PC-3 (cell line): Measurements from ENCODE around the gene FBLN1. TPM values are rescaled to one million over a fixed set of nuclear protein-coding genes. Genes with fewer than 3 reads are reported as not detected.

Source experiments
- ATAC-seq: fragments of 200-7000 bp; cut with Tn5 transposase; 2 replicates; pipeline ENCODE4 v1.9.1; 2020; ENCODE audit warnings: mild to moderate bottlenecking, moderate library complexity
- BruUV-seq: library from RNA; stranded (reverse); fragments of 400-500 nt; replicated peaks from 2 replicates; lab custom pipeline; 2021; lab: Mats Ljungman, UMichigan
- CTCF ChIA-PET: fragments of 300-600 bp; sonication (Branson Sonifier 250); formaldehyde crosslinking; loops from one replicate; lab custom pipeline; 2022; ENCODE audit warnings: antibody characterized with exemption; lab: Charles Lee
- POLR2A ChIA-PET: fragments of 300-600 bp; sonication (Branson Sonifier 250); formaldehyde crosslinking; loops from one replicate; lab custom pipeline; 2022; ENCODE audit warnings: antibody characterized with exemption; ENCODE audit not compliant: unreplicated experiment; lab: Charles Lee
- DNase-seq: peaks from one replicate; pipeline ENCODE4 v3.0.0-alpha.2; 2015
- H2AFZ ChIP-seq: fragments of 300-600 bp; sonication (generic); 2 replicates; pipeline ENCODE4 v1.6.0; 2016; ENCODE audit warnings: antibody characterized with exemption, low read length
- H3F3A ChIP-seq: fragments of 300-600 bp; sonication (generic); one replicate; pipeline ENCODE4 v1.6.0; 2017; ENCODE audit warnings: antibody characterized with exemption, low read length, control low read depth, mild to moderate bottlenecking; ENCODE audit not compliant: unreplicated experiment
- H3K27ac ChIP-seq: fragments of 300-600 bp; sonication (generic); 2 replicates; pipeline ENCODE4 v1.5.1; 2016; ENCODE audit warnings: mild to moderate bottlenecking, low read length
- H3K27me3 ChIP-seq: fragments of 300-600 bp; sonication (generic); 2 replicates; pipeline ENCODE4 v1.6.1; 2016; ENCODE audit warnings: low read length, mixed read lengths
- H3K36me3 ChIP-seq: fragments of 300-600 bp; sonication (generic); 2 replicates; pipeline ENCODE4 v1.6.1; 2016; ENCODE audit warnings: low read depth, mixed run types, low read length, mixed read lengths
- H3K4me1 ChIP-seq: fragments of 300-600 bp; sonication (generic); 2 replicates; pipeline ENCODE4 v1.5.1; 2016; ENCODE audit warnings: low read length; ENCODE audit not compliant: insufficient read depth
- H3K4me2 ChIP-seq: fragments of 300-600 bp; sonication (generic); 2 replicates; pipeline ENCODE4 v1.6.0; 2016; ENCODE audit warnings: low read length
- H3K4me3 ChIP-seq: fragments of 300-600 bp; sonication (generic); 2 replicates; pipeline ENCODE4 v1.5.1; 2016; ENCODE audit warnings: mild to moderate bottlenecking, low read length, mixed read lengths
- H3K79me2 ChIP-seq: fragments of 300-600 bp; sonication (generic); 2 replicates; pipeline ENCODE4 v1.6.1; 2017; ENCODE audit warnings: low read length, mixed read lengths
- H3K9ac ChIP-seq: fragments of 300-600 bp; sonication (generic); 2 replicates; pipeline ENCODE4 v1.6.0; 2016; ENCODE audit warnings: mild to moderate bottlenecking, low read length
- H3K9me2 ChIP-seq: fragments of 300-600 bp; sonication (generic); replicated peaks from 2 replicates; pipeline ENCODE4 v1.6.1; 2016; ENCODE audit warnings: mixed run types, low read length, mixed read lengths
- H3K9me3 ChIP-seq: fragments of 300-600 bp; sonication (generic); 2 replicates; pipeline ENCODE4 v1.6.1; 2016; ENCODE audit warnings: low read length, mixed read lengths
- H4K20me1 ChIP-seq: fragments of 300-600 bp; sonication (generic); 2 replicates; pipeline ENCODE4 v1.6.1; 2016; ENCODE audit warnings: low read length, mixed read lengths
- CTCF ChIP-seq: fragments of 300-600 bp; sonication (generic); conservative IDR thresholded peaks from 2 replicates; pipeline ENCODE4 v1.5.1; 2017; ENCODE audit warnings: antibody characterized with exemption, low read depth, mild to moderate bottlenecking, low read length
- EZH2 ChIP-seq: fragments of 300-600 bp; sonication (generic); IDR thresholded peaks from one replicate; pipeline ENCODE4 v1.6.1; 2017; ENCODE audit warnings: antibody characterized with exemption, mild to moderate bottlenecking, low read length; ENCODE audit not compliant: unreplicated experiment
- EZH2phosphoT487 ChIP-seq: fragments of 300-600 bp; sonication (generic); IDR thresholded peaks from 2 replicates; pipeline ENCODE4 v1.6.1; 2018; ENCODE audit warnings: mild to moderate bottlenecking, antibody characterized with exemption, low read length, borderline replicate concordance
- intact Hi-C: fragments of 100-400 bp; cut with micrococcal nuclease; formaldehyde crosslinking; loops from 2 replicates; pipeline ENCODE4 v1.9.0; 2023
- total RNA-seq: library from RNA; depleted of rRNA; stranded (reverse); fragments of >200 nt; gene quantifications from 2 replicates; pipeline ENCODE4 v1.2.3, GENCODE V29; 2014

The FBLN1 gene
- total RNA-seq, 1 experiment from 2014 or later = 13.4 TPM

GRCh38 chr22:45579806-45580725 is 77.4 kb downstream of the FBLN1 start:
- CTCF ChIA-PET = no interaction called here
- H3K79me2 ChIP-seq = no peaks in the 10 kb centered on the region
- POLR2A ChIA-PET = no interaction called here
- intact Hi-C loops = loop anchor here (2.0 kb wide), 1 partner anchor 59 kb away; no protein-coding TSS in a partner anchor
- DNase-seq (no peak), ATAC-seq (no peak)
- no peak overlapping the region for H3K27ac ChIP-seq
- TF ChIP-seq EZH2 = no peak
- no peak for TF ChIP-seq CTCF
- no peak for TF ChIP-seq EZH2phosphoT487
- no peak overlapping the region for H3K9ac ChIP-seq
- H3K9me3 ChIP-seq = no peaks in the 10 kb centered on the region
- H4K20me1 ChIP-seq = no peaks in the 10 kb centered on the region
- no peaks in the 10 kb centered on the region for H3K4me1 ChIP-seq
- no peak overlapping the region for H3K4me2 ChIP-seq
- no peaks in the 10 kb centered on the region for H3K27me3 ChIP-seq
- no peaks in the 10 kb centered on the region for H3K36me3 ChIP-seq
- H3K4me3 ChIP-seq = no peak overlapping the region
- no peak overlapping the region for H2AFZ ChIP-seq
- H3K9me2 ChIP-seq = no peaks in the 10 kb centered on the region
- BruUV-seq = no TSS peak
- no peaks in the 10 kb centered on the region for H3F3A ChIP-seq

GRCh38 chr22:45580726-45581381 is 78.2 kb downstream of the FBLN1 start:
- Histone ChIP-seq H3K79me2 (no peaks in the 10 kb centered on the region), H4K20me1 (no peaks in the 10 kb centered on the region), H3F3A (no peaks in the 10 kb centered on the region), H3K4me3 (no peak overlapping the region), H3K9ac (no peak overlapping the region), H3K27ac (no peak overlapping the region), H2AFZ (no peak overlapping the region), H3K27me3 (no peaks in the 10 kb centered on the region), H3K36me3 (no peaks in the 10 kb centered on the region), H3K9me2 (no peaks in the 10 kb centered on the region), H3K4me1 (no peaks in the 10 kb centered on the region), H3K4me2 (no peak overlapping the region), H3K9me3 (no peaks in the 10 kb centered on the region)
- intact Hi-C loops = no loop called here
- TF ChIP-seq EZH2 (no peak), EZH2phosphoT487 (no peak), CTCF (no peak)
- no peak for ATAC-seq
- CTCF ChIA-PET = no interaction called here
- no peak for DNase-seq
- POLR2A ChIA-PET = no interaction called here
- BruUV-seq = no TSS peak
